Inflammatory macrophage (primary cell): Measurements from ENCODE around the gene SREBF1.

Experiments
- DNase-seq, 2 donors: peaks; one replicate each; pipeline ENCODE4 v3.0.0-alpha.2; 2020 to 2022

The SREBF1 gene

DNA sequence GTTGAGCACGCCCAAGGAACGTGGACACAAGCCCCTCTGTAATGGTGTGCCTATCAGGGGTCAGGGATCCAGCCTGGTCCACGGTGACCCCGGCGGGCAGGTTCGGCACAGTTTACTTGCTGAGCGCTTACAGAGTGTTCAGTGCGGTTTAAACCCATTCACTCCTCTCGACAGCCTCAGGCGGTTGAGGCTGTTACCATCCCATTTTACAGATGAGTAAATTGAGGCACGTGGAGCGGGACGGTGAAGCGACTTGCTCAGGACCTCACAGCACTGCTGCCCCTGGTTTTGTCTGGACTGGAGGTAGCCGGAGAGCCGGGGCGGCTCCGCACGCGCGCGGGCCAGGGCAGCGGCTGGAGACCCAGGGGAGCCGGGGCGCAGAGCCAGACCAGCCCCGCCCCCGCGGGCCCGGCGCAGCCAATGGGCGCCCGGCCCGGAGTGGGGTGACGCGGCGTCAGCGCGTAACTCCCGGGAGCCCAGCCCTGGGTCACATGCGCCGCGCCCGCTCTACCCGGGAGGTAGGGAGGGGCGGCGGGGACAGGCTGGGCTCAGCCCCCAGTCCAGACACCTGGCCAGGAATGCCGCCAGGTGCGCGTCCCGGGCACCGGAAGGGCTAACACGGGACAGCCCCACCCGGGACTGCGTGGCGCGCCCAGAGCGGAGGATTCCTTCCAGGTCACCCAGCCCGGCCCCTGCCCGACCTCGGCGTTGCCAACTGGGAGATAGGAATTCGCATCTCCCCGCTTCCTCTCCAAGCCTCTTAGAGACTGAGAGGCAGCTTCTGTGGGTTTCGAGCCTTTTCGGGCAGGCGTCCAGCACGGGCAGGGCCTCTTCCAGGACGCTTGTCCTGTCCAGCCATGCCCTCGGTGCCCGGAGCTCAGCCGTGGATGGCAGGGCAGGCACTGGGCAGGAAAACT lies 3.3 kb upstream of the SREBF1 start:
- DNase-seq, result peak; percentile 91 to 94

DNA sequence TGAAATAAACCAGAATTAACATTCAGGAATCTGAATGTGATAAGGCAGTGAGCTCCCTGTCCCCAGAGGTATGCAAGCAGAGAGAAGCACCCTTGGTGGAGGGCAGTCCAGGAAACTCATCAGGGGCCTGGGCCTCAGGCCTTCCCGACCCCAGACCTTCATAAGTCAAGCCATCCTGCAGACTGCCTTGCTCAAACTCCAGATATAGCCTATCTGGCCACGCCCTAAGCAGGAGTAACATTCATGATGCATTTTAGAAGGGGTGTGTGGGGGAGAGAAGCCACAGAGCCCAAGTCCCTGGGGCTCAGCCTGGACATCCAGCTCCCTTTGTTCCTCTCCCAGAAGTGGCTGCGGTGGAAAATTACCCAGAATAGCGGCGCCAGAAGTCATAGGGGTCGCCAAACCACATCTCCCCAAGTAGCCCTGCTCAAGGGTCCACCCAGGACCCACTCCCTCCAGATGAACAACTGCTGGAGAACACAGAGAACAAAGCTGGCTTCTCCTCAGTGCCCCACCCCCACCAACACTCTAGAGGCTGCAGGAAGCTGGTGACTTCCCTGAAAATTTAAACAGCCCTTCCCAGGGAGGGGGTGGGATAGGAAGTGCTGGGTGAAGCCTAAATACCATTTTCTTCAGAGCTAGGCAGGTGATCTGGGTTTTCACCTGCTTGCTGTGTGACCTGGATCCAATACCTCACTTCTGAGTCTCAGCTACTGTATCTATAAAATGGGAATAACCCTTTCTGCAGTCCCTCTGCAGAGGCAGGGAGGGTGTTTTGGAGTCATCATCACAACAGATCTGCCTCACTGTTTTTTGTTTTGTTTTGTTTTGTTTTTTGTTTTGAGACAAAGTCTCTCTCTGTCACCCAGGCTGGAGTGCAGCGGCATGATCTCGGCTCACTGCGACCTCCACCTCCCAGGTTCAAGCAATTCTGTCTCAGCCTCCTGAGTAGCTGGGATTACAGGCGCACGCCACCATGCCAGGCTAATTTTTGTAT lies 1.5 kb upstream of the SREBF1 start:
- peak; percentile 66 to 71 for DNase-seq

DNA sequence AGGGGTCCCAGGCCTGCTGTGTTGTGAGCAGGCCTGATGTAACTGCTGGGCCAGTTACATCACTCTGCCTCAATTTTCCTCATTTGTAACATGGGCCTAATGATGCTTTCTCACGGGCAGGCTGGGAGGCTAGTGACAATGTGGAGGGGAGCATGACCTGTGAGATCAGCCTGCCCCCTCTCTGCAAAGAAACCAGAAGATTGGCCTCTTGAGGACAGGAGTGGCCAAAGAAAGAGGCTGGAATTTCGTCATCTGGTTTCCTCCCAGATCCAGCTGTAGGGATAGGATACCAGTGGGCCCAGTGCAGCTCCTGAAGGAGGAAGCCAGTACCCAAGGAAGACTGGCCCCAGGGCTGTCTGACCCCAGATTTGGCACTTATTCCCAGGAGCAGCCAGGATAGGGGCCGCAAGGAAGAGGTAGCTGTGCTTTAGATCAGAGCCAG lies 615 bp upstream of the SREBF1 start:
- DNase-seq, result peak; percentile 46 to 52

DNA sequence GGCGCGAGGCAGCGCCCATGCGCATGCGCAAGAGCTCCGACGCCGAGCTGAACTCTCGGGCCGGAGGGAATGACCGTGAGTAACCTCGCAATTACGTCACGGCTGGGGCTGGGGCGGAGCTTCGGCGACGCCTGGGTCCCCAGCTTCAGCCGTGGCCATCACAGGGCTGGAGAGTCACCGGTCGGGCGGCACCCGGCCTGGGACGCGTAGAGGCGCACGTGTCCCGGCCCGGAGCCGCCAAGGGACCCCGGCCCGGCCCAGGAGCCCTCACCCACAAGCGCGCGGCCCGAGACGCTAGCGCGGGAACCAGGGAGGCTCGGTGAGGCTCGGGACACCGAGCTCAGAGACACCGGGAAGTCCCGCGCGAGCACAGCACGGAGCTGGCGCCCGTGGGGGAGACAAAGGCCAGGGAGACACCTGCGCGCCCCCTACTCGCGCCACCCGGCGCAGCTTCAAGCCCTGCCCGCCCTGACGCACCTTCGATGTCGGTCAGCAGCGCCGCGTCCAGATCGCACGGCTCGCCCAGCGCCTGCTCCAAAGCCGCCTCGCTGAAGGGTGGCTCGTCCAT lies 452 bp downstream of the SREBF1 start:
- DNase-seq, result peak; percentile 98 to 99

DNA sequence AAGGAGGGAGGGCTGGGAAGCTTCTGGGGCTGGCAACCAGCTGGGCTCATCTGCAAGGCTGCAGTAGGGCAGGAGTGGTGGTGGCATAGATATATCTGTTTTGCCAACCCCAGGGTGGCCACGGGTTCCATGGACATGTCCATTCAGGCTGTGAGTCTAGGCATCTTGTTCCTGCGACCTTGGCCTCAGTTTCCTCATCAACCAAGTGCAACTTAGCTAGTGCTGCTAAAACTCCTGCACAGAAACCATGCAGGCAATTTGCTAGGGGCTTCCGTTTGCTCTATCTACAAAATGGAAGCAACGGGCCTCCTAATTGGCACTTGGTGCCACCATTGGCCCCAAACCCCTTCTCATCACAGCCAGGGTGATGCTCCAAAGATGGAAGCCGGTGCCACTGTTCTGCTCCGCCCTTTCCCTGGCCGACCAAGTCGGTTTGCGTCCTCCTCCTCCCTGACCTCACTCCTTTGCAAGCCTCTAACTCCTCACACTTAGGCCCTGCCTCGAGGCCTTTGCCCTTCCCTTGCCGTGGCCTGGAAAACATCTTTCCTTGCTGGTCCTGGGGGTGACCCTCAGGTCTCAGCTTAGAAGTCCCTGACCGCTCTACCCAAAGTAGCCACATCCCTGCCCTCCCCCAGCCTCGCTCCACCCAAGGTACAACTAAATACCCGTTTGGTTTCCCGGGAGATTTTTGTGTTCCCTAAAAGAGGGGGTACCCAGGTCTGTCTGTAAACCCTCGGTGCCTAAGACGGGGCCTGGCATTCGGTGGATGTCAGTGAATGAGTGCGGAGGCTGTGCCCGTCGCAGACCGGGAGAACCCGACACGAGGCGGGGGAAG lies 1.2 kb downstream of the SREBF1 start:
- no peak for DNase-seq

DNA sequence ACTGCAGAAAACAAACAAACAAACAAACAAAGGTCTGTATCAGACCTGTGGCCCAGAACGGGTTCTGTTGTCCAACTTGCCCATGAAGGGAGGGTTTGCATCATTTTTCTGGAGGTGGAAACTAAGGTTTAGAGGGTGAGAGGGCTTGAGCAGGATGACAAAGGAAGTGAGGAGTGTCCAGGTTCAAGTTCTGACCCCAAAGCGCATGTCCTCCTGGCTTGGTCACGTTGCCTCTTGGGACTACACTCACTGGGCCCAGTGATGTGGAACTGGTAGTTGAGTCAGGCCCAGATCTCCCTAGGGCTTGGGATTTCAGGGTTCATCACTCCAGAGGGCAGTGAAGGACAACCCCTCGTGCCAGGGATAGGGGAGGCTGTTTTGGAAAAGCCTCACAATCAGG lies 1.8 kb downstream of the SREBF1 start:
- DNase-seq, result no peak

DNA sequence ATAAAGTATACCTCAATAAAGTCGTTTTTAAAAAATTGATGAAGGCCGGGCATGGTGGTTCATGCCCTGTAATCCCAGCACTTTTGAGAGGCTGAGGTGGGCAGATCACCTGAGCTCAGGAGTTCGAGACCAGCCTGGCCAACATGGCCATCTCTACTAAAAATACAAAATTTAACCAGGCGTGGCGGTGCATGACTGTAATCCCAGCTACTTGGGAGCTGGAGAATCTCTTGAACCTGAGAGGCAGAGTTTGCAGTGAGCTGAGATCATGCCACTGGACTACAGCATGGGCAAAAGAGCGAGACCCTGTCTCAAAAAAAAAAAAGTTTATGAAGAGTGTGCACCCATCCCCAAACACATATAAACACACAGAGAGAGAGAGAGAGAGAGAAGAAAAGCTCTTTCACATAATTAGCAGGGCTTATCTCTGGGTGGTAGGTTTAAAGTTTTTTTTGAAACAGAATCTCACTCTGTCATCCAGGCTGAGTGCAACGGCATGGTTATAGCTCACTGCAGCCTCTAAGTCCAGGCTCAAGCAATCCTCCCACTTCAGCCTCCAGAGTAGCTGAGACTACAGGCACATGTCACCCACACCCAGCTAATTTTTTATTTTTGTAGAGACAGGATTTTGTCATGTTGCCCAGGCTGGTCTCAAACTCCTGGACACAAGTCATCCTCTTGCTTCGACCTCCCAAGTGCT lies 3.0 kb downstream of the SREBF1 start:
- peak in 1 of 2 donors; percentile 24 for DNase-seq

DNA sequence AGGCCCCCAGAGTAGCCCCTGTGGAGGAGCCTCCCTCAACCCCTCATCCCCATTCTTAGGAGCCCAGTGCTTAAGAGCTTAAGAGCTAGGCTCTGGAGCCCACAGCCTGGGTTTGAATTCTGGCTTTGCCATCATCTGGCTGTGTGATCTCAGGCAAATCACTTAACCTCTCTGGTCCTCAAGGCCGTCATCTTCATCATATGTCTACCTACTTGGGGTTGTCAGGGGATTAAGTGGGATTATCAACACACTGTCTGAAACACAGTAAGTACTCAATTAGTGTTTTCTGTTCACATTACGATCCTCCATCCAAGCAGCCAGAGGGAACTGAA lies 4.8 kb downstream of the SREBF1 start:
- no peak for DNase-seq

DNA sequence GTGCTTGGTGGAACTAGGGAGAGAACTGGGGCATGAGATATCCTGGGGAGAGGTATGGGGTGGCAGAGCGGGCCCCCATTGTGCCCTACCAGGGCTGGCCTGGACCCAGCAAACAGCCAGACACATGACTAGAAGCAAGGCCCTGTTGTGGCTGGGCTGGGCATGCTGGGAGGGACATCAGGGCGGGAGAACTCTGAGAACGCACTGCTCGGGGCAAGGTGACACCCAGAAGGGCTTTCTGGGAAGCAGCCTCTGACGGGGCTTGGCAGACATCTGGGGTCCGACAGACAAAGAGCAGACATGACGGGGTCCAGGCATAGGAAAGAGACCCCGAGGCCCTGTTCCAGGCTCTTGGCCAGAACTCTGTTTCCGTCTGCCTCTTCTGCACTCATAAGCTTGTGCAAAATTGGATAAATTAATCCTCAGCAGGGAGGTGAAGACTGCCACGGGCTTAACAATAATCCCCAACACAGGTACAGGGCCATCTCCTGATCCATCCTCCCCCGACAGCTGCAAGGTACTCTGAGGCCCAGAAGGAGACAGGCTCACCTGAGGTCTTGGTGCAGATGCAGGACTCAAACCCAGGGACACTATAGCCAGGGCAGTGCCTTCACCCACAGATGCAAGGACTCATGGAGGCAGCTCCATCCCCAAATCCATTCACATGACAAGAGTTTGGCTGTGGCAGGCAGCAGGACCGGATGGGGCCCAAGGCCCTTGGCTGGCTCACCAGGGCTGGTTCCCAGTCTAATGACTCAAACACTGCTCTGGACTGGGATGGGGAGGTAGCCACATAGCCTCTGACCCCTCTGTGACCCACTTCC lies 5.4 kb downstream of the SREBF1 start:
- no peak for DNase-seq

DNA sequence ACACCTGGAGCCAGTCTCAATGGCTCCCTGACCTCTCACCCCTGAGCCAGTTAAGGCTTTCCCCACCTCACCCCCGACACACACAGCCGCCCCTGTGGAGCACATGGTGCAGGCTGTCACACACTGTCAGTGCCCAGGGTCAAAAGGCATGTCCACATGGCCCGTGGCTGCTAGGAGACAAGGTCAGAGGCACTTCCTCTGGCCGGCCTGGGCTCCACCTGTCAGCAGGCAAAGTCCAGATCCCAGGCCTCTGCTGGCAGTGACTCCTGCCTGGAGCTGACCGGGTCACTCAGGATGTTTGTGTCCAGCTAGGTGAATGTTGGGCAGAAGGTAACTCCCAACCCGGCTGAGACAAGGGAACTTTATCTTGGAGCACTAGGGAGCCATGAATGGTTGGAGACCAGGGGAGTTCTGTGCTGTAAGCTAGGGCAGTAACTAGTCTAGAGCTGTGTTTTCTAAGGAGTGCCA lies 6.0 kb downstream of the SREBF1 start:
- peak in 1 of 2 donors; percentile 35 for DNase-seq

DNA sequence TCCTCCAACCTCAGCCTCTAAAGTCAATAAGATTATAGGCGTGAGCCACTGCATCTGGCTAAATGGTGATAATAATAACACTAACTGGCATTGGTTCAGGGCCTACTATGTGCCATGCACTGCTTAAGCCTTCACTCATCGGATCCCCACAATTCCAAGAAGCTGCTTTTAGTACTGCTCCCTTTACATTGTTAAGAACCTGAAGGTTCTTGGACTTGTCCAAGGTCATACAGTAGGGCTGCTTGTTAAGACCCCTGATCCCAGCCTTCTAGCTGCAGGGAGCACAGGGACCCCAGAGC lies 6.6 kb downstream of the SREBF1 start:
- DNase-seq, result no peak

DNA sequence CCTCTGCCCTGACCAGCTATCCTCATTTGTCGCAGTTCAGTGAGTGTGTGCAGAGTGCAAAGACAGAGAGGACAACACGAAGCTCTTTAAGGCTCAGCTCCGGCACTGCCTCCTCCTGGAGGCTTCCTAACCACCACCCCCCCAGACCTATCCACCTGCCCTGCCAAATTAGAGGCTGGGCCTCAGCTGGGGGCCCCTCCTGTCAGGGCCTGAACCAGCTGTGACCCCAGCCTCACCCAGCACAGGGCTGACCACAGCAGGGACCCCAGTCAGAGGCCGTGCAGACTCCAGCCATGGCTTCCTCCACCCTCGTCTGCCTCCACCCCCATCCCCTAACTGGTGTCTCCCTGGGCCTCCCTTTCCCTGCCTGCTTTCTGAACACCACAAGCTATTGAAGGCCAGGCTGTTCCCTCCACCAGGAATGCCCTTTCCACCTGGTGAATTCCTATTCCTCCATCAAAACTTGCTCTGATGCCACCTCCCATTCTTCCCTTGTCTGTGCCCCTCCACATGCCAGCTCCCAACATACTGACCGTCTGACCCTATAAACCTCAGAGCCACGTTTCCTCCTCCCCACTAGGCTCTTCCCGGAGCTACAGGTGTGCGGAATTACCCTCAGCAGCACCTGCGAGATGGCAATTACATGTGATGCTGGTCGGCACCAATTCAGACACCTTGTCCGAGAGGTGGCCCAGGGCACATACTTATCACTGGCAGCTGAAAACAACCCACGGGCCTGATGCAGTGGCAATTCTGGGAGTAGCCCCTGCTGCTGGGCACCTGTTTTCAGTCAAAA lies 8.8 kb downstream of the SREBF1 start:
- no peak for DNase-seq

DNA sequence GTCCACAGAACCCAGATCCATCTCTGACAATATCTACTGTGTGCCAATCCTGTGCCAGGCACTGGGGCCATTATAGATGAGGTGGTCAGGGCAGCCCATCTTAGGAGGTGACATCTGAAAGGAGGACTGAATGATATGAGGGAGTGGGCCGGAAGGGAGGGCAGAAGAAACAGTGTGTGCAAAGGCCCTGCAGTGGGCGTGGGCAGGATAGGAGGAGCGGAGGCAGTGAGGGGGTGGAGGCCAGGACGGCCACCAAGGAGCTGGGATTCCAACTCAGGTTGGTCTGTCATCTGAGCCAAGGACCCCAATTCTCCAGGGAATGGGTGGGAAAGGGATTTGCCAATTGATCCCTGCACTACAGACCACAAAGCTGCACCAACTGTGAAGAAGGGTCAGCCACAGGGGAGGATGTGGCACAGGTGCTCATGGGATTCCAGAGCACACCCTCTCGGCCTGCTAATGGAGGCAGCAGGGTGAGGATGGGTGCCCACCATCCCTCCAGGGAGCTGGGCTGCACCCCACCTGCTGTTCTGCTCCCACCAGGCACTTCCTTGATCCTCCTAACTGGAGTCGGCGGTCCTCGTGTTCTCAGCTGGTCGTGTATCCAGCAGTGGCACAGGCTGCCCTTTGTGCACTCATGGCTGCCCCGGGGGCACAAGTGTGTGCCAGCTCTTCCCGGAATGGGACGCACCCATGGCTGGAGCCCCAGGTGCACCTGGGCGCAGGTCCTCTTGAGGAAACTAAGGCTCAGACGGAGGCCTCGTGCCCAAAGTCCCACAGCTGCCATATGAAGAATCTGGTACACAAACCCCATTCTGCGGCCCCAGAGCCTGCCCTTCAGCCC lies 9.6 kb downstream of the SREBF1 start:
- DNase-seq, result no peak

DNA sequence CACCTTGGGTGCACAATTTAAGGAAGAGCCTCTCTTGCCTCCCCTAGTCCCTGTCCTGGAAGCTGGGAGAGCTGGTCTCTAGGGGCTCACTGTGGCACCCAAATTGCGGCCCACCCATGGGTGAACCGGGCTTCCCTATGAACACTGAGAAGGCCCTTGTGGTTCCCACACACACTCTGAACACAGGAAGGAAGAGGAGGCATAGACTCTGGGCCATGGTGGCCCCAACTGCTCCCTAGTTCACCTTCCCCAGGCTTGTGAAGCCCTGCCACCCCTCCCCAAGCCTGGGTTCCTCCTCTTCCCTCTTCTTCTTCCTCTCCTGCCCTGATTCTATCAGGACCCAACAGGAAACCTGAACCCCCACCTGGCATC lies 10.5 kb downstream of the SREBF1 start:
- DNase-seq, result no peak

DNA sequence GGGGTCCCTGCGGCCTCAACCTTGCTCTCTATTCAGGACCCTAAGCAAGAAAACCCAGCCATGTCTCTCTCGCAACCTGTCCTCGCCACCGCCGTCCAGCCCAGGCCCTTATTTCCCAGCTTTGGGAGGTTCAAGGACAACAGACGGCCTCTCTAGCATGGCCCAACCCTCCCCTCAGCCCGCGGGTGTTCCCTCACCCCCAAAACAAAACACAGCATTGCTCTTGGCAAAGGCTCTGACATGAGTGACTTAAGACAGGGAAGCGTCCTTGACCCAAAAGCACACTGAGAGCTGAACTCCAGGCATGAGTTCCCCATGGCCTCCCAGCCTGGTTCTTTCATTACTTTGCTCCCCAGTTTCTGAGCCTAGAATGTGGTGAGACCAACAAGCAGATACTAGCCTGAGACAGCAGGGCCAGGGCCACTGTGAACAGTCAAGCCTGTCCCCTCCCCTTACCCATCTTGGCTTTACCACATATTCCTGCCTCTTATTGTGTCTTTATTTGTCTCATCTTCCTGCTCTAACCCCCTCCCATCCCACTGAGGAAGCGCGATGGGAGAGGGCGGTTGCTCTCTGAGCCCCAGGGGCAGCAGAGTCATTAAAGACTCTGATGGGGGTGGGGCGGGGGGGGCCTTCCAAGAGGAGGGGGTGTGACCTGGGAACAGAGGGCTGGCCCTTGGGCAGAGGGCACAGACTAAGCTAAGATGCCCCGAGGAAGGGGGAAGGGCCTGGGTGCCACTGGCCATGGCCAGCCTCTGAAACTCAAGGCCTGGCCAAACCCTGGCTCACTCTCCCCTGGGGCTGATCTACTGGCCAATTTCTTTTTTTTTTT lies 11.8 kb downstream of the SREBF1 start:
- peak; percentile 29 to 39 for DNase-seq

DNA sequence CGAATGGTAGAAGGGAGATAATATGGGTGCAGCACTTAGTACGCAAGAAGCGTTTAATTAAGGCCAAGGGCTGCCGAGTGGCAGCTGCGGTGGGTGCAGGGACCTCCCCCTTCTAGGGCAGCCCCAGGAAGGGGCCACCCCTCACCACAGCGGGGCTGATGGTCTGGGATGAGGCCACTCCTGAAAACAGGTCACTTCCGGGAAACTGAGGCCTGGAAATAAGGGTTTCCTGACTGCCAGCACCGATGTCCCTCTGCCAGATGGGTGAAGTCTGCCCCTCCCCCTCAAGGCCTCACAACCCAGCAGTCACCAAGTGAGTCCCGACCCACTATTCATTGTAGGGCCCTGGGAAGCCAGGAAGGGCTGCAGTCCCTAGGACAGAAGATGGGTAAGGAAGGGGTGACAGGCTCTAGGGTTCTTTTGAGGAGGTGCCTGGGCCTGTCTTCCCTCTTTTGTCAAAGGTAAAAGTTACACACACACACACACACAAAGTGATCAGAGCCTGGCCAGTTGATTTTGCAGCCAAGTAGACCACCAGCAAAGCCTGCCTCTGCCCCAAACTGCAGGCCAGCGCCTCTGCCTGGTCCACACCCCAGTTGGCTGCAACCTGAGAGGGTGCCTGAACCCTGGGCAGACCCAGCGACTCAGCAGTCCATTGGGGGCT lies 12.5 kb downstream of the SREBF1 start:
- DNase-seq, result no peak

DNA sequence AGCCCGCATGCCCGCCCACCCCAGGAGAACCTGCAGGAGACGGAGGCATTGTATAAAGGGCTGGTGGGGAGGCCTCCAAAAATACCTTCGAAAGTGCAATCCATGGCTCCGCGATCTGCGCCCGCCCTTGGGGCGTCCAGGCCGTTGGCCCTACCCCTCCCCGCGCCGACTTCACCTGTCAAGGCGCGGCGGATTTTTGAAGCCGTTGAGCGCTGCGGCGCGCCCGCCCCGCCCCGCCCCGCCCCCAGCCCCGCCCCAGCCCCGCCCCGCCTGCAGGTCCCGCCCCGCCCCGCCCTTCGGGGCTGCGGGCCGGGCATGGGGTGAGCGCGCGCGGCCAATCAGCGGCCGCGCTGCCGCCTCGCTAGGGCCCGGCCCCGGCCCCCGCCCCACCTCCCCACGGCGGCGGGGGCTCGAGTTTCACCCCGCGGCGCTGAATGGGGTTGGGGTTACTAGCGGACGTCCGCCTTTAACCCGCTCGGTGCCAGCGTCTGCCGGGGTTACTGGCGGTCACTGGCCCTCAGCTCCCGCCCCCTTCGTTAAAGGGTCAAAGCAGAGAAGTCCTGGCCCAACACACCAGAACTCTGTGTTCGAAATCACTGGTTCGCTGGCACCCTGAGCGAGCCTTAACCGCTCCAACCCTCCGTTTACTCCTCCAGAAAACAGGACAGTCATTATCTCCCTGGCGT lies 13.2 kb downstream of the SREBF1 start:
- peak; percentile 87 to 89 for DNase-seq
